Measurements from ENCODE around the gene ERCC4.

DNA sequence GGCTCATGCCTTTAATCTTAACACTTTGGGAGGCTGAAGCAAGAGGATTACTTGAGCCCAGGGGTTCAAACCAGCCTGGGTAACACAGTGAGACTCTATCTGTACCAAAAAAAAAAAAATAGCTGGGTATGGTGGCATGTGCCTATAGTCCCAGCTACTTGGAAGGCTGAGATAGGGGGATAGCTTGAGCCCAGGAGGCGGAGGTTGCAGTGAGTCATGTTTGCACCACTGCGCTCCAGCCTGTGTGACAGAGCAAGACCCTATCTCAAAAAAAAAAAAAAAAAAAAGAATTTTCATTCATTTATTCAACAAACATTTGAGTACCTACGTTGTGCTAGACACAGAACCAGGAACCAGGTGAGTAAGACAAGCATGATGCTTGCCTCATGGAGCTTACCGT, 77.6 kb downstream of the ERCC4 start:
- TF ChIP-seq CTCF (IDR thresholded peaks at IDR 0.05) (no peak), POLR2A (IDR thresholded peaks at IDR 0.05) (no peak)

Data from Peyer's patch (tissue), 4 donors.